H9 (cell line): ENCODE data around the gene SLC9A2. TPM values are rescaled to one million over a fixed set of nuclear protein-coding genes. Genes with fewer than 3 reads are reported as not detected.

Source experiments
- DNase-seq: peaks from one replicate; pipeline ENCODE4 v3.0.0-alpha.2; 2017
- H2AFZ ChIP-seq: one replicate; pipeline ENCODE4 v1.6.1; 2013; ENCODE audit warnings: mild to moderate bottlenecking, low read length, control low read depth, moderate library complexity
- H2AK5ac ChIP-seq: 2 replicates; pipeline ENCODE4 v1.6.1; 2013; ENCODE audit warnings: low read length, control low read depth, mixed read lengths; ENCODE audit not compliant: insufficient read length
- H2BK120ac ChIP-seq: one replicate; pipeline ENCODE4 v1.6.1; 2013; ENCODE audit warnings: low read depth, mild to moderate bottlenecking, low read length, control low read depth, inconsistent platforms; ENCODE audit not compliant: poor library complexity, severe bottlenecking
- H2BK12ac ChIP-seq: 2 replicates; pipeline ENCODE4 v1.6.1; 2013; ENCODE audit warnings: low read length, control low read depth, mixed read lengths, low read depth; ENCODE audit not compliant: insufficient read length
- H2BK15ac ChIP-seq: 2 replicates; pipeline ENCODE4 v1.6.1; 2013; ENCODE audit warnings: low read depth, low read length, control low read depth
- H2BK20ac ChIP-seq: one replicate; pipeline ENCODE4 v1.6.1; 2013; ENCODE audit warnings: low read depth, mild to moderate bottlenecking, low read length, control low read depth, inconsistent platforms; ENCODE audit not compliant: poor library complexity, severe bottlenecking
- H2BK5ac ChIP-seq: 2 replicates; pipeline ENCODE4 v1.6.1; 2013; ENCODE audit warnings: low read length, control low read depth, mixed read lengths; ENCODE audit not compliant: insufficient read length
- H3K14ac ChIP-seq: 2 replicates; pipeline ENCODE4 v1.6.1; 2013; ENCODE audit warnings: low read length, control low read depth; ENCODE audit not compliant: insufficient read depth
- H3K18ac ChIP-seq: 2 replicates; pipeline ENCODE4 v1.6.1; 2013; ENCODE audit warnings: low read depth, mild to moderate bottlenecking, mixed read lengths, low read length, control low read depth; ENCODE audit not compliant: insufficient read length
- H3K23ac ChIP-seq: 2 replicates; pipeline ENCODE4 v1.6.1; 2013; ENCODE audit warnings: low read length, control low read depth, mixed read lengths, low read depth; ENCODE audit not compliant: insufficient read length
- H3K23me2 ChIP-seq: 2 replicates; pipeline ENCODE4 v1.6.1; 2013; ENCODE audit warnings: low read depth, mild to moderate bottlenecking, mixed read lengths, low read length, control low read depth; ENCODE audit not compliant: insufficient read length, poor library complexity, severe bottlenecking
- H3K27ac ChIP-seq: 2 replicates; pipeline ENCODE4 v1.5.1; 2013; ENCODE audit warnings: low read length, control low read depth, mixed read lengths, low read depth; ENCODE audit not compliant: insufficient read length
- H3K27me3 ChIP-seq: 2 replicates; pipeline ENCODE4 v1.6.1; 2013; ENCODE audit warnings: low read length, control low read depth, inconsistent platforms; ENCODE audit not compliant: insufficient read depth
- H3K4ac ChIP-seq: 2 replicates; pipeline ENCODE4 v1.6.1; 2013; ENCODE audit warnings: low read depth, mild to moderate bottlenecking, control low read depth, inconsistent platforms, low read length, moderate library complexity
- H3K4me1 ChIP-seq: 2 replicates; pipeline ENCODE4 v1.6.1; 2013; ENCODE audit warnings: low read length, control low read depth, inconsistent platforms; ENCODE audit not compliant: insufficient read depth
- H3K4me2 ChIP-seq: 2 replicates; pipeline ENCODE4 v1.6.1; 2013; ENCODE audit warnings: low read length, control low read depth, mixed read lengths; ENCODE audit not compliant: insufficient read length, insufficient read depth
- H3K56ac ChIP-seq: 2 replicates; pipeline ENCODE4 v1.6.1; 2013; ENCODE audit warnings: low read depth, mild to moderate bottlenecking, mixed read lengths, low read length, control low read depth; ENCODE audit not compliant: insufficient read length
- H3K79me1 ChIP-seq: 2 replicates; pipeline ENCODE4 v1.6.1; 2013; ENCODE audit warnings: low read depth, mild to moderate bottlenecking, moderate library complexity, low read length, control low read depth, inconsistent platforms; ENCODE audit not compliant: insufficient read depth, poor library complexity, severe bottlenecking
- H3K79me2 ChIP-seq: 2 replicates; pipeline ENCODE4 v1.6.1; 2013; ENCODE audit warnings: low read length, control low read depth, inconsistent platforms; ENCODE audit not compliant: insufficient read depth
- H3K9ac ChIP-seq: 2 replicates; pipeline ENCODE4 v1.6.1; 2013; ENCODE audit warnings: low read length, control low read depth, mixed read lengths; ENCODE audit not compliant: insufficient read length; ENCODE audit errors: extremely low read depth
- H3K9me3 ChIP-seq: one replicate; pipeline ENCODE4 v1.6.1; 2013; ENCODE audit warnings: low read depth, low read length, inconsistent platforms; ENCODE audit not compliant: control insufficient read depth
- H3T11ph ChIP-seq: one replicate; pipeline ENCODE4 v1.6.1; 2013; ENCODE audit warnings: mild to moderate bottlenecking, low read length, control low read depth, inconsistent platforms
- H4K20me1 ChIP-seq: one replicate; pipeline ENCODE4 v1.6.1; 2013; ENCODE audit not compliant: control insufficient read depth, insufficient read length, insufficient read depth
- H4K5ac ChIP-seq: 2 replicates; pipeline ENCODE4 v1.6.1; 2013; ENCODE audit warnings: low read depth, mild to moderate bottlenecking, mixed read lengths, low read length, control low read depth; ENCODE audit not compliant: insufficient read length
- H4K8ac ChIP-seq: replicated peaks from 2 replicates; pipeline ENCODE4 v1.6.1; 2013; ENCODE audit warnings: low read length, control low read depth, mixed read lengths, low read depth; ENCODE audit not compliant: insufficient read length
- H4K91ac ChIP-seq: 2 replicates; pipeline ENCODE4 v1.6.1; 2013; ENCODE audit warnings: low read depth, mild to moderate bottlenecking, moderate library complexity, mixed read lengths, low read length, control low read depth; ENCODE audit not compliant: insufficient read length
- H3K27ac Mint-ChIP-seq, 3 experiments: 2 replicates in 2 of 3; 3 replicates in 1 of 3; pipeline ENCODE4 v1.8.0; 2020 to 2021; ENCODE audit warnings: mixed read lengths in 3 of 3, mild to moderate bottlenecking in 1 of 3, moderate library complexity in 1 of 3
- H3K27me3 Mint-ChIP-seq: 2 replicates; pipeline ENCODE4 v1.8.0; 2021; ENCODE audit warnings: low read depth, mild to moderate bottlenecking, moderate library complexity, mixed read lengths
- H3K36me3 Mint-ChIP-seq, 3 experiments: 2 replicates in 2 of 3; 3 replicates in 1 of 3; pipeline ENCODE4 v1.8.0; 2020 to 2021; ENCODE audit warnings: low read depth in 3 of 3, mixed read lengths in 3 of 3; ENCODE audit not compliant: insufficient read depth in 1 of 3
- H3K4me1 Mint-ChIP-seq, 2 experiments: 2 replicates each; pipeline ENCODE4 v1.8.0; 2020; ENCODE audit warnings: mixed read lengths in 2 of 2
- H3K4me3 Mint-ChIP-seq, 2 experiments: 2 replicates in 1 of 2; 3 replicates in 1 of 2; pipeline ENCODE4 v1.8.0; 2020 to 2021; ENCODE audit warnings: mild to moderate bottlenecking in 2 of 2, mixed read lengths in 2 of 2, moderate library complexity in 1 of 2
- H3K9me3 Mint-ChIP-seq, 2 experiments: 2 replicates in 1 of 2; 3 replicates in 1 of 2; pipeline ENCODE4 v1.8.0; 2020; ENCODE audit warnings: mild to moderate bottlenecking in 2 of 2, mixed read lengths in 2 of 2, moderate library complexity in 1 of 2
- WGBS: extraction: QIAGEN DNeasy Blood & Tissue Kit; methylation state at CpG from one replicate; pipeline ENCODE4 v1.1.7; 2013; ENCODE audit warnings: missing lambda C conversion rate, low lambda C conversion rate, mixed read lengths; ENCODE audit not compliant: insufficient read length; ENCODE audit errors: extremely low coverage; 5-methylcytosine and 5-hydroxymethylcytosine counted together
- total RNA-seq: library from RNA; stranded (reverse); gene quantifications from 2 replicates; pipeline ENCODE4 v1.2.1, GENCODE V29; 2021
- TF ChIP-seq, protein P1 (sequence below): fragments of 200-600 bp; sonication (generic); conservative IDR thresholded peaks from 3 replicates; pipeline ENCODE4 v1.8.0; 2021; ENCODE audit warnings: antibody characterized with exemption, mild to moderate bottlenecking

The SLC9A2 gene
- total RNA-seq, 1 experiment from 2014 or later: 0.04 TPM

DNA sequence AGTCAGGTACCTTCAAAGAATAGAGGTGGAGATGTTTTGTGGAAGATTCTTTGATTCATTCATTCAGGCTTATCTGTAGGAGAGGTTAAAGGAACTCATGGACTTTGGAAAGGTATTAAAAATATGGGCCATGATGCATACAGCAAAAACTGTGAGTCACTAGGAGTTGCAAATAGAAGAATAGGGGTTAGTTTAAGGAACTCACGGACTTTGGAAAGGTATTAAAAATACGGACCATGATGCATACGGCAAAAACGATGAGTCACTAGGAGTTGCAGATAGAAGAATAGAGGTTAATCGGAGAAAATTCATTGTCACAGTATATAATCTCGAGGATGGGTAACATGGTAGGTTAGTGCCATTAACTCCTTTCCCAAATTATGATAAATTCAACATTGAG lies 41.2 kb downstream of the SLC9A2 start:
- Histone ChIP-seq H3K18ac (no peak overlapping the region), H3K23me2 (no peaks in the 10 kb centered on the region), H3K4me1 (no peaks in the 10 kb centered on the region), H2BK120ac (no peak overlapping the region), H4K5ac (no peak overlapping the region), H4K8ac (no peak overlapping the region), H3K56ac (no peak overlapping the region), H2BK12ac (no peak overlapping the region), H2BK5ac (no peak overlapping the region), H2BK20ac (no peak overlapping the region), H2AK5ac (no peak overlapping the region), H4K91ac (no peak overlapping the region), H3K27ac (no peak overlapping the region), H2AFZ (no peak overlapping the region), H3K79me1 (no peaks in the 10 kb centered on the region), H2BK15ac (no peak overlapping the region), H3K27me3 (no peaks in the 10 kb centered on the region), H4K20me1 (no peaks in the 10 kb centered on the region), H3K79me2 (no peaks in the 10 kb centered on the region), H3T11ph (no peak overlapping the region), H3K4ac (no peak overlapping the region), H3K4me2 (no peak overlapping the region), H3K23ac (no peak overlapping the region), H3K9me3 (no peaks in the 10 kb centered on the region), H3K9ac (no peak overlapping the region), H3K14ac (no peak overlapping the region)
- TF ChIP-seq, protein P1, sequence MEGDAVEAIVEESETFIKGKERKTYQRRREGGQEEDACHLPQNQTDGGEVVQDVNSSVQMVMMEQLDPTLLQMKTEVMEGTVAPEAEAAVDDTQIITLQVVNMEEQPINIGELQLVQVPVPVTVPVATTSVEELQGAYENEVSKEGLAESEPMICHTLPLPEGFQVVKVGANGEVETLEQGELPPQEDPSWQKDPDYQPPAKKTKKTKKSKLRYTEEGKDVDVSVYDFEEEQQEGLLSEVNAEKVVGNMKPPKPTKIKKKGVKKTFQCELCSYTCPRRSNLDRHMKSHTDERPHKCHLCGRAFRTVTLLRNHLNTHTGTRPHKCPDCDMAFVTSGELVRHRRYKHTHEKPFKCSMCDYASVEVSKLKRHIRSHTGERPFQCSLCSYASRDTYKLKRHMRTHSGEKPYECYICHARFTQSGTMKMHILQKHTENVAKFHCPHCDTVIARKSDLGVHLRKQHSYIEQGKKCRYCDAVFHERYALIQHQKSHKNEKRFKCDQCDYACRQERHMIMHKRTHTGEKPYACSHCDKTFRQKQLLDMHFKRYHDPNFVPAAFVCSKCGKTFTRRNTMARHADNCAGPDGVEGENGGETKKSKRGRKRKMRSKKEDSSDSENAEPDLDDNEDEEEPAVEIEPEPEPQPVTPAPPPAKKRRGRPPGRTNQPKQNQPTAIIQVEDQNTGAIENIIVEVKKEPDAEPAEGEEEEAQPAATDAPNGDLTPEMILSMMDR: no peak
- no peak for DNase-seq
- H3K4me3 Mint-ChIP-seq: no peak overlapping the region
- H3K27me3 Mint-ChIP-seq: peaks cover 1% of the 10 kb centered on the region; the same call in 1 of the 2 replicates
- H3K9me3 Mint-ChIP-seq: no peaks in the 10 kb centered on the region
- H3K4me1 Mint-ChIP-seq: peaks cover 5% of the 10 kb centered on the region in 2 experiments; a peak in 3 of 4 replicates
- no peak overlapping the region for H3K27ac Mint-ChIP-seq
- H3K36me3 Mint-ChIP-seq: no peaks in the 10 kb centered on the region
- no CpG with 5 or more reads among the region's 6 CpGs for WGBS
